ENCODE measurements around the gene INSR.

Gene INSR

GRCh38 chr19:7195046-7195445 is 99.2 kb downstream of the INSR start:
- DNase-seq (no peak), ATAC-seq (ENCODE audit: insufficient read depth, low read depth) (no peak)
- Histone ChIP-seq H3K79me2 (ENCODE audit: insufficient read depth, low read length) (no peaks in the 10 kb centered on the region; the same call in 1 of the 2 replicates), H2AFZ (ENCODE audit: low read depth, low read length) (no peak overlapping the region), H4K20me1 (ENCODE audit: insufficient read depth, low read length) (peaks cover 3% of the 10 kb centered on the region), H3K36me3 (ENCODE audit: insufficient read depth, low read length) (no peaks in the 10 kb centered on the region), H3K9ac (ENCODE audit: low read depth, low read length) (no peak overlapping the region), H3K4me3 (ENCODE audit: low read depth in 1 of 2, low read length in 2 of 2) (no peak overlapping the region), H3K4me1 (ENCODE audit: insufficient read depth, low read length) (peaks cover 42% of the 10 kb centered on the region), H3K9me3 (ENCODE audit: insufficient read depth, low read length, severe bottlenecking) (no peaks in the 10 kb centered on the region), H3K4me2 (ENCODE audit: insufficient read depth, low read length) (no peak overlapping the region), H3K27me3 (ENCODE audit: insufficient read depth, low read length, poor library complexity) (no peaks in the 10 kb centered on the region), H3K27ac (ENCODE audit: low read length) (no peak overlapping the region)
- no peak for TF ChIP-seq EZH2 (IDR thresholded peaks at IDR 0.05; ENCODE audit: borderline replicate concordance, low read depth, low read length, severe bottlenecking)
- no peak for TF ChIP-seq CTCF (IDR thresholded peaks at IDR 0.05; ENCODE audit: borderline replicate concordance, extremely low read depth, low read length, poor library complexity, severe bottlenecking)

- no peak overlapping the region for H3K4me3 ChIP-seq (ENCODE audit: low read depth in 1 of 2, low read length in 2 of 2)
- H4K20me1 ChIP-seq (ENCODE audit: insufficient read depth, low read length) = peaks cover 3% of the 10 kb centered on the region
- H3K27me3 ChIP-seq (ENCODE audit: insufficient read depth, low read length, poor library complexity) = no peaks in the 10 kb centered on the region
- no peak for ATAC-seq (ENCODE audit: insufficient read depth, low read depth)
- no peak overlapping the region for H2AFZ ChIP-seq (ENCODE audit: low read depth, low read length)
- peaks cover 42% of the 10 kb centered on the region for H3K4me1 ChIP-seq (ENCODE audit: insufficient read depth, low read length)
- H3K27ac ChIP-seq (ENCODE audit: low read length) = no peak overlapping the region
- H3K79me2 ChIP-seq (ENCODE audit: insufficient read depth, low read length) = no peaks in the 10 kb centered on the region; the same call in 1 of the 2 replicates
- TF ChIP-seq EZH2 (IDR thresholded peaks at IDR 0.05; ENCODE audit: borderline replicate concordance, low read depth, low read length, severe bottlenecking) (no peak), CTCF (IDR thresholded peaks at IDR 0.05; ENCODE audit: borderline replicate concordance, extremely low read depth, low read length, poor library complexity, severe bottlenecking) (no peak)
- H3K36me3 ChIP-seq (ENCODE audit: insufficient read depth, low read length) = no peaks in the 10 kb centered on the region
- no peaks in the 10 kb centered on the region for H3K9me3 ChIP-seq (ENCODE audit: insufficient read depth, low read length, severe bottlenecking)
- no peak overlapping the region for H3K9ac ChIP-seq (ENCODE audit: low read depth, low read length)
- no peak overlapping the region for H3K4me2 ChIP-seq (ENCODE audit: insufficient read depth, low read length)
- no peak for DNase-seq
These were observed 99.6 kb downstream of the INSR start for GRCh38 chr19:7194566-7194965.

- ATAC-seq (ENCODE audit: insufficient read depth, low read depth) (peak; percentile 78), DNase-seq (peak; percentile 64)
- H3K79me2 ChIP-seq (ENCODE audit: insufficient read depth, low read length) = no peaks in the 10 kb centered on the region; the same call in 1 of the 2 replicates
- no peak overlapping the region; a peak in 1 of 4 replicates for H3K4me3 ChIP-seq (ENCODE audit: low read depth in 1 of 2, low read length in 2 of 2)
- no peaks in the 10 kb centered on the region for H3K27me3 ChIP-seq (ENCODE audit: insufficient read depth, low read length, poor library complexity)
- H3K9ac ChIP-seq (ENCODE audit: low read depth, low read length) = no peak overlapping the region
- H3K4me2 ChIP-seq (ENCODE audit: insufficient read depth, low read length) = peak overlapping the region; percentile 52
- peaks cover 3% of the 10 kb centered on the region for H4K20me1 ChIP-seq (ENCODE audit: insufficient read depth, low read length)
- 0 out of 2 replicates have a peak overlapping the region, but pooled peaks have one; percentile 24 for H2AFZ ChIP-seq (ENCODE audit: low read depth, low read length)
- no peak for TF ChIP-seq EZH2 (IDR thresholded peaks at IDR 0.05; ENCODE audit: borderline replicate concordance, low read depth, low read length, severe bottlenecking)
- no peaks in the 10 kb centered on the region for H3K36me3 ChIP-seq (ENCODE audit: insufficient read depth, low read length)
- H3K27ac ChIP-seq (ENCODE audit: low read length) = no peak overlapping the region
- no peaks in the 10 kb centered on the region for H3K9me3 ChIP-seq (ENCODE audit: insufficient read depth, low read length, severe bottlenecking)
- peaks cover 25% of the 10 kb centered on the region for H3K4me1 ChIP-seq (ENCODE audit: insufficient read depth, low read length)
These were observed 102.1 kb downstream of the INSR start for GRCh38 chr19:7191946-7192691.

All from DND-41 (cell line).